GM18499 (cell line): ENCODE results near the gene ANO2.

ENCODE experiments used
- ATAC-seq: cut with Tn5 transposase; IDR thresholded peaks from one replicate; pipeline ENCODE4 v1.9.1; 2021; ENCODE audit warnings: moderate number of reproducible peaks; ENCODE audit not compliant: insufficient read depth, unreplicated experiment

ANO2 gene

DNA sequence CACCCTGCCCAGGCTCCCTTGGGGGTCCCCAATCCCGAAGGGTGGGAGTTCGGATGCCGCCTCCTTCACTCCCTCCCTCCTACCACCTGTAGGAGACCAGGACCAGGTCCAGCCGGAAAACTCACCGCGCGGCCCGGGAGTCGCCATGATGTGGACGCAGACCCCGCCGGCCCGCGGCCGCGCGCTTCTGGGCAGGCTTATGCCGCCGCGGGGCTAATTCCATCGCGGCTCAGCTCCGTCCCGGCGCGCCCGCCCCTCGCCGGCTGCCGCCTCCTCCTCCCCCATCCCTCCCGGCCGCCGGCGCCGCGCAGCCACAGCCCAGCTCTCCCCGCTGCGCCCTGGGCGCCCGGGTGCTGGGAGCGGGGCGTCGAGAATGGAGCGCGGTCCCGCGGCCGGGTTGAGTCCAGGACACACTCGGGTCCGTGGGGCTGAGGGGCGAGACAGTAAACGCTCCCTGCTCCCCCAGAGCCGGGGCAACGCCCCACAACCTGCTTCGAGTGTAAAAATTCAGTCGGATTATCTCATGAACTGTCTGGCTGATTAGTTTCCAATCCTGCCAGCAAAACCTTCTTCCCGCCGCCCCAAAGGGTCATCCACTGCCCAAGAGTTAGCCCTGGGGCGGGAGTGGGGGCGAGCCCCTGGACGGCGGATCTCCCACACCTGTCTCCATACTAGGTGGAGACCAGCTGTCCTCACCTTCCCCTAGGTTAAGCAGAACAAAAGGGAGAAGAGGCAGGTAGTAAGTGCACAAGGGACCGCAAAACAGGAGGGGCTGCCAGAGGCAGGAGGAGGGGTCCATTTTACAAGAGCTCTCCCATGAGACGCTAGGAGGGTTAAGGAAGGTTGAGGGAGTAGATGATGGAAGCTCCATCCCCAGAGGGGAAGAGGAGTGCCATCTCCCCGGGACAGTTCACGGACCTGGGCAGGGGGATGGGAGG lies at the start of gene ANO2:
Gene ANO2, minus strand, starts transcription at position 189 of the 938 bp plus-strand sequence. Its CDS starts 42 bp downstream, at position 147.
- ATAC-seq: no peak

DNA sequence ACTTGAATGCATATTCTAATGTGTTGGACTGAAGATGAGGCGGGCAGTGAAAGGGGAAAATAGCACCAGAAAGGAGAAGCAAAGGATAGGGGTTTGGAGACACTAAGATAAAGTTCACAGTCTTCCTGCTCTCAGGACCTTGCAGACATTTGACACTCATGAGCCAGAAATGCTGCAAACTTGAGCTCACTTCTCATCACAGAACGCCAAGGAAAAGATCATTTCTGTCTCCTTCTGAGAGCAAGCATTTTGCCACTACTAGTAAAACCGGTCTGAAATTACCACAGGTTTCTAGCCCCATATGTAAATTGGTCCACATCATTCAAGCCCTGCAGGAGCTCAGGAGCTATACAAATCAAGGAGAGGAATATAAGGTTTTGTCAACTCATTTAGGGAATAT lies 44.6 kb upstream of the ANO2 start:
- ATAC-seq: no peak

DNA sequence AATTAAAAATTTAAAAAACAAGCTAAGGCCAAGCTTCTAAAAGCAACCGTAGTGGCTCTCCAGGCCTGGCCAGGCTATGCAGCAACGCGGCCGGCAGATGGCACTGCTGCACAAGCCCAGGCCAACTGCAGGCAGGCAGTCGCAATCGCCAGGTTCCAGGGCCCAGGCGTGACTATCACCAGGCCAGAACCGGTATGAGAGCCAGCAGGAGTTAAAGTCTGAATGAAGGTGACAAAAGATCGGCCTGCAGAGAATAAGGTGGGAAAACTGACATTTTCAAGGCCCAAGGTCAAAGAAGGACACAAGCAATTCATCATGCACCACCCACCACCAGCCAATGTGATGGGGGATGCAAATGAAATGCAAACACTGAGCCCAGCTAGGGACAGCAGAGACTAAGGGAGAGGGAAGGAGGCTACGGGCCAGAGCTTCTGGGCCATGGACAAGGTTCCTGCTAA lies 43.6 kb upstream of the ANO2 start:
- no peak for ATAC-seq

DNA sequence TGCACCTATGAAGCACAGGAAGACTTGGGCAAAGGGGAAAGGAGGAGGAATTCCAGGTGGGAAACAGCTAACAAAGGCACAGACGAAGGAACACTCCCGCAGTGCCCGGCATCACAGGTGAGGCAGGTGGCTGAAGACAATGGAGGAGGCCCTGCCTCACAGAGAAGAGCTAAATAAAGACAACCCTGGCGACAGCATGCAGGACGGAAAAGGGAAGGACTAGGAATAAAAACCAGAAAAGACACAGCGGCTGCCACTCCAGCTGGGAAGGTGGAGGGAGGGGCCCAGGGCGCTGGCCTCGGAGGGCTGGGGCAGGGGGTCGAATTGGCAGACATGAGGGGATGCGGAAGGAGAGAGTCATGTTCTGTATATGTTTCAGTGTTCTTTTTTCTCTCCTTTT lies 43.0 kb upstream of the ANO2 start:
- no peak for ATAC-seq

DNA sequence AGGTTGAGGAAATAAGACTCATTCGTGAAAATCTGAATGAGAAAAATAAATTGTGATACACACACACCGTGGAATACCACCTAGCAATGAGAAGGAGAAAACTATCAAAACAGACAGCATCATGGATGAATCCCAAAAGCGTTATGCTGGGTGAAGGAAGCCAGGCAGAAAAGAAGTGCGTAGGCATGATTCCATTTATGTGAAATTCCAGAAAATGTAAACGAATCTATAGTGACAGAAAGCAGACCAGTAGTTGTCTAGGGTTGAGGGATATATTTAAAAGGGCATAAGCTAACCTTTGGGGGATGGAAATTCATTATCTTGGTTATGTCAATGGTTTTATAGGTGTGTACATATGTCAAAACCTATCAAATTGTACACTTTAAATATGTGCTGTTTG lies 42.5 kb upstream of the ANO2 start:
- ATAC-seq: no peak

DNA sequence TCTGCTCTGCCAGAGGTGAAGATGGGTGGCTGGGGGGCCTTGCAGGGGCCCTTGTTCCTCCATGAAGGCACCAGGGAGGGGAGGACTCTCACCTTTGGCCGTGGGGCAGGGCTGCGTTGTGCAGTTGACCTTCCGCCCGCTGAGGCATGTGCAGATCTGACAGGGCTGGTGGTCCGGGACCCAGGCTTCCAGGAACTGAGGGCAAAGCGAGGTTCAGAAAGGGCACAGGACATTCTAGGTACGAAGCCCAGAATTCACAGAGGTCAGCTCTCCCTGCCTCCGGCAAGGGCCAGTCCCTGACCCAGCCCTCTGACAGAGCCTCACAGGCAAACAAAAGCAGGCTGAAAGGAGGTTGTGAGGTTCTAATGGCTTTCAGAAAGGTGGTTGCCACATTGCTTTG lies 40.4 kb upstream of the ANO2 start:
- ATAC-seq: no peak

DNA sequence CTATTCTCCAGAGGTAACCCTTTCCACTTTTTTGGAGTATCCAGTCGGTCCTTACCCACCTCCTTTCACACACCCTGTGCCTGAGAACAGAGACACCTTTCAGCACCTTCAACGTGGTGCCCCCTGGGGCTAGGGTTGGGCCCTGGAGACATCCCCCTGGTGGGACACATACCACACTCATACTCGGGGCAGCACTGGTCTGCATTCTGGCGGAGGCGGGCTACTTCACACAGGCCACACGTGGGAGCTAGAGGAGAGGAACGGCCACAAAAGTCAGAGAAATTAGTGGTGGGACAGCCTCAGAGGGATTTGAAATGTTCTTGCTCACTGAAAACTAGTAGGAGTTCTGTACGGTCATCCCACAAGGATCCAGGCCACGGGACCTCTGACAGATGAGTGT lies 39.8 kb upstream of the ANO2 start:
- no peak for ATAC-seq

DNA sequence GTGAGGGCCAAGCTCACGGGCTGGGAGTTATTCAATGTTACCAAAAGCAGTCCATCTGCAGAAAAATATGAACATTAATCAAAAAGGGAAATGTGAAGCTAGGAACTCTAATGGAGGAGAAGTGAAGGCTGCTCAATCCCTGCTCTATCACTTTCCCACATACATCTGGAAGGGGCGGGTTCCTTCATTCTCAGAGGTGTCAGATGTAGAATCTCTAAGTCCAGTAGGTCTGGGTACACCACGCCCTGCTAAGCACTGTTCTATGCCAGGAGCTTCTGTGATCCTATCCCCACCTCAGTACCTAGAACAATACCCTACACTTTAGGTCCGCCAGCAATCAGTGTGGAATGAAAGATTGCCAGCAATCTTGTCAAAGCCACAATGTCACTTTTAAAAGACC lies 37.0 kb upstream of the ANO2 start:
- ATAC-seq: no peak

DNA sequence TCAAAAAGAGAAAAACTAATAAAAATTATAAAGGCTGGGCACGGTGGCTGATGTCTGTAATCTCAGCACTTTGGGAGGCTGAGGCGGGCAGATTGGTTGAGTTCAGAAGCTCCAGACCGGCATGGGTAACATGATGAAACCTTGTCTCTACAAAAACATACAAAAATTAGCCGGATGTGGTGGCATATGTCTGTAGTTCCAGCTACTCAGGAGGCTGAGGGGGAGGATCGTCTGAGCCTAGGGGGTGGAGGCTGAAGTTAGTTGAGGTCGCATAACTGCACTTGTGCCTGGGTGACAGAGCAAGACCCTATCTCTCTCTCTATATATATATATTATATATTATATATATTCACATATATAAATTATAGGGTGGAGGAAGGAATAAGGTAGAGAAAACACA lies 32.5 kb upstream of the ANO2 start:
- ATAC-seq: no peak

DNA sequence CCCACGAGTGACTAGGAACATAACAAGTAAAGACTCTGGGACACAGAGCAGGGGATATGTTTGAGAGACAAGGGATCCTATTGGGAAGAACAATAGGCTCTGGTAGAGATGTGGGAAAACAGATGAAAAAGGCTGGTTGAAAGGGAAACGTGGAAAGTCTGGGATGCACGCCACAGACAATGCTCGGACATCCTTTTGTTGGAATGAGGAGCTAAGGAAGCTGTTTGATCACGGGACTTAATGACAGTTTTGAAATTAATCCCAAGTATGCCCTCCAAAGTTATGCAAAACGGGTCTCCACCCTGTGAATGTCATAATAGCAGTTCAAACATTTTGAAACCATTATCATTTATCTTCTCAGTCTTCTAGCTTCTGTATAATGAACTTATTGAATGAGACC lies 31.7 kb upstream of the ANO2 start:
- no peak for ATAC-seq

DNA sequence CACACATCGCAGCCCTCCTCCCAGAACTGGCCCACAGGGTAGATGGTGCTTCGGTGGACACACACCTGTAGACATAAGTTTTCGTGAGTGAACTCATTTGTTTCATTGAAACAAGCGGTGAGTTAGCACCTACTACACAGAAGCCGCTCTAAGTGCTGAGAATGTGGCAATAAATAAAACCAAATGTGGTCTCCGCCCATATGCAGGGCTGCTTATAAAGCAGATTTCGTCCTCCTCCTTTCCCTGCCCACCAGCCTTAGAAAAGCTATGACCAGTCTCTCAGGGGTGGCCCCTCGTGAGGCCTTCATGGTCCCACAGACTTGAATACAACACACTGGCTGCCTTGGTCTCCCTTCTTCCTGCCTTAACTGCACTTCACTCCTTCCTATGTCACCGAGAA lies 31.1 kb upstream of the ANO2 start:
- ATAC-seq: no peak

DNA sequence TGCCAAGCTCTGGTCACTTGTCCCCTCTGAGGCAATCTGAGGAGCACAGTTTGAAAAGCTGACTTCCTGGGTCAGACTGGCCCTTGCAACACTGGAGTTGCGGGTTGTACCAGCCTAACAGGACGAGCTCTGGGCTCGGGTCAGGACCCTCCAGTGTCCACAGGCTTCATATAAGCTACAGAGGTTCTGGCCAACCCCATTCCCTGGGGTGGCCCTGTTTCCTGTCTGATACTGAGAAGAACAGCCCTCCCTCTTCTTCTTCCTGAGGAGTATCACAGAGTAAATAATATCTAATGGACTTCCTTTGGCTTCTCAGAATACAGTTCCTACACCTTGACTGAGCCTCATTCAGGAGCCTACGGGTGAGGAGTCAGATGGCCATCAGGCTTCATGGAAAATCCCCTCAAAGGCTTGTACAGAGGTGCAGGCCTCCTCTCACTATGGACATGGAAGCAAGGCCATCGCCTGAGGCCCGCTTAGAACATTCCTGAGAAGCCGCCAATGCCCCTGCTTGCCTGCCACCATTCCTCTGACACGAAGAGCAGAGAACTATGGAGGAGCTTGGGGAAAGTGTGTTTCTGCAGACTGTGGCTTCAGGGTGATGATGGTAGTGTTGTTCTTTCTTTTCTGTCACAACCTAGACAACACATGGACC lies 28.5 kb upstream of the ANO2 start:
- no peak for ATAC-seq

DNA sequence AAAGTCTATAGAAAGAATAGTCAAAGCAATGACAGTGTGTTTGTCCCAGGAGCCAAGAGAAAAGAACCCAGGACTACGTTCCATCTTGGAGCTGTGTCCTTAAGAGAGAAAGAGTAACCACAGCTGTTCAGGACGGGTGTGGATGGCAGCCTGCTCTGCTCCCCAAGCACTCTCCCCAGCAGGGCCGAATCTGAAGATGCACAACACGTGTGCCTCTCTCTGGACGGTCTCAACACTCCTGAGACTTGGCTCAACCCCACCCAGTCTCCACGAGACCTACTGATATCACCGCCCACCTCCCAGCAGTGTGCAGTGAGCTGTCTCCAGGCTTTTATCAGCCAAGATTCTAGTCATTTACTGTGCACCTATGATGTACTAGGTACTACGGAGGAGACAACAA lies 27.3 kb upstream of the ANO2 start:
- no peak for ATAC-seq

DNA sequence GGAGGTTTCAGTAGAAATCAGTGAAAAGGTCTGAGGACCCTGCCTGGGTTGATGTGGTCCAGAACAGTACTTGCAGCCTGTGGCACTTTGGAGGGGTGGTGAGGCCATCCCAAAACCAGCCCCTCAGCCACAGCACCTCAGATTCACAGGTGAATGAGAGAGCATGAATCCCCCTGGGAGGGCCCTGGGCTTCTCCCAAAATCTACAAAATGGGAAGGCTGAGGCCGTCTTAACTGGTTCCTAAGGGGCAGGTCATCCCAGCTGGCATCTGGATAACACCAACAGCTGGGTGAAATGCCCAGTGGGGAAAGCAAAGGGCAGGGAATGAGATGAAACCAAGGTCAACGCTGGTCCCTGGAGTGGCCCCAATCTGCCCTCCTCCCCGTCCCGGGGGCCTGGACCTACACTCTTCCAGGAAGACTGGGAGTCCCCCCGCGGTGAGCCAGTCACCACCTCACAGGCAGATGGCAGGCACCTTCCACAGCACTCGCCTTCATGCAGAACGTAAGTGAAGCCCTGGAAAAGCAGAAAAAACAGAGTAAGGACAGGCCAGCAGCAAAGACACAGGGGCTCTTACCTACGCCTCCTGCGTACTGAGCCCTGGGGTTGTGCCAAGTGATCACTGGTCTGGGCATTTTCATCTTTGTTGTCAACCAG lies 26.3 kb upstream of the ANO2 start:
- no peak for ATAC-seq

DNA sequence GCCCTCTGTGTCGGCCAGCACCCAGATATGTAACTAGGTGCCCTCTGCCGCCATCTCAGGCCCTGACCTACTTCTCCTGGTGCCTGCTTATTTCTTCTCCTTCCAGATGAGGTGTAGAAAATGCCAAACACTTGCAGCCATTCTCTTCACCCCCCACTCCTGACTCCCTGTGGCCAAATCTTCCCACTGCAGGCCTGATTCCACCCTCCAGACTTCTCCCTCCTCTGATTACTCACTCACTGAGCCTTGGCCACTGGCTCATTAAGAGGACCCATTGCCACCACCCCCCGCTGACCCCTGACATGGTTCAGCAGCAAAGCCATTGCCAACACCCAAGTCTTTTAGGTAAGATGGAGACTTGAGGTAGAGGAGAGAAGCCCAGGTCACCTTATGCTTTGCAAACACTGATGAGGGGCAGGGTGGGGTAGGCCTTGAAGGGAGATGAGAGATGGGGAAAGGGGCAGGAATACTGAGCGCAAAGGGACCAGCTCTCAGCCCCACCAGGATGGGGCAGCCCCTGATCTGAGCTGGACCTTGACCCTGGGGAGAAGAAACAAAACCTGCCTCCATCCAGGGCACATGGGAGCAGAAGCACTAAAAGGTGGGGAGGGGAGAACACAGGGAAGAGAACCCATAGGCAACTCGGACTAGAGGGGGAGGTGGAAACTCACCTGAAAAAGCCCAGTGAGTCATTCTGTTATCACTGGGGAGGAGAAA lies 25.1 kb upstream of the ANO2 start:
- no peak for ATAC-seq

DNA sequence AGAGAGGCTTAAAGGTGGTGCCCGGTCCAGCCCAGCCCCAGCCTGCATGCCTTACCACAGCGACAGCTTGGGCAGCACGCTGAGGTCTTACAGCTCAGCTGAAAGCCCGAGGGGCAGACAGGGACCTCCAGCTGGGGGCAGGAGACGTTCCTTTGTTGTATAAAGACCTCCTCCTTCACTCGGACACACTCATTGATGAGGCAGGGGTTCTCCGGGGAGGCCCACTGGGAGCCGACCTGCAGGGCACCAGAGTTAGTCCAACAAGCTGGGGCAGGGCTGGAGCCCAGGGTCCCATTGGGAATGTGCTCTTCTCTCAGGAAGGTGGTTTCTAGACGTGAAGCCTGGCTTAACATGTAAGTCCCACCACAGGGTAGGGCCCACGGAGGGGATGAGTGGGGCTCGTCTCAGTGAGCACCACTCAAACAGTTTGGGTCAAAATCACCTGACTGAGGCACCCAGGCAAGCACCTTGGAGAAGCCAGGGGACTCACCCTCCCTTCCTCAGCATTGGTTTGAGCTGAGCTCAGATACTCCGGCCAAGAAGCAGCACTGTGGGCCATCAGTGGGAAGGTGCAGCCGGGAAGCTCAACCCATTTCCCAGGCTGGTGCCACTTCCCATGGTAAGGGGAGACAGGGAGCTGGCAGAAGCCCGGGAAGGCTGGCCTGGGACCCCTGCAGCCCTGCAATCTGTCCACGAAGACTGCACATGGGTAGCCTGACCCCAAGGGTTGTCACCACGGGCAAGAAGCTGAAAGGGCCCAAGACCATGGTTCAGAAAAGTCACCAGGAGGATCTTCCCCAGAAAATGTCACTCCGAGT lies 24.3 kb upstream of the ANO2 start:
- ATAC-seq: no peak

DNA sequence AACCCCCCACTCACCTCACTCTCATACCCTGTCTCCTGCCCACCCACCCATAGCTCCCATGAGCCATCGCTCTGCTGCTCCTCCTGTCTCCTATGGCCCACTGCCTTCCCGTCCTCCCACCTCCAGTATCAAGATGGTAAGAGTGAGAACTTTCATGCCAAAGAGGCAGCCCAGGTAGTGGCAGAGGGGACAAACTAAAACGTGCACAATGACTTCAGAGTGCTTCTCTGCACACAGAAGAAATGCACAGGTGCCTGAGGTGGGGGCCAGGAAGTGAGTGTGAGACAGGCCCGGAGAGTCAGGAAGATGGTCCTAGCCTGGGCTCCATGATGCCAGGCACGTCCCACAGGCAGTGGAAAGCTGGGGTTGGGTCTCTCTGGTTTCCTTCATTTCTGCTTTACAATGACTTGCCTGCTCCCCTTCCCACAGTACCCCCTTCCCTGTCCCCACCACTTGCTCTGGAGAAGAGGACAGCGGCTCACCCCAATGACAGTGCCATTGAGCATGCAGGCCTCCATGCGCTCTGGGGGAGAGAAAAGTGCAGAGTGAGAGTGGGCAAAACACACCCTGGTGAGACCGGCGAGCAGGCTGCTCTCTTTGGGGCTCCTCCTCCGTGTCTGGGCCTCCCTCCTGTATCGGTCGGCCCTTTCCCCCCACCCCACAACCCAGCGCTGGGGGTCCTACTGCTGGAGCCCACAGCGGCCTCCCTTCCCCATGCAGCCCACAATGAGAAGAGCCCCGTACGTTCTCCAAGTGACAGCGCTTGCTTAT lies 22.8 kb upstream of the ANO2 start:
- ATAC-seq: no peak

DNA sequence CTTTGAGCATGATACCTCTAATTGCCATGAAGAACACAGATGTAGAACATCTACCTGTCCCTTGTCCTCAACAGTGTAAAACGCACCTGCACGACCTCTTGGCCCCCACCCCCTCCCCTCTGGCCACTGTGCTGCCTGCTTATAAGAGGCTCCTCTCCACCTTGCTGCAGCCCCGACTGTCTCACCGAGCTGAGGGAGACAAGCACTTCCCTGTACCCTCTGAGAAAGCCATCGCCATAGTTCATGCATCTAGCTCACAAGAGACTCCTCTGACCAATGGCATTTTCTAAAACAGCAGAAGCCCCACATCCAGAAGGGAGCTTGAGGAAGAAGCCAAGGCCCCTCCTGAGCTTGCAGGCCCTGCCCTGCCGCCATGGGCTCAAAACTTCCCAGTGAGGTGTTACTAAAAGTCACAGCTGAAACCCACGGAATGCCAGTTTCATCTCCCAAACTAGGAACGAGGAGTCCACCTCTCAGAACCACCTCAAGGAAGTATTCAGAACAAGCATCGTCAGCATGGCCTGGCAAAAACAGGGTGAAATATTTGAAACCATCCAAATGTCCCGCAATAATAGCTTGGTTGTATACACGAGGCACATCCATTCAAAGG lies 21.5 kb upstream of the ANO2 start:
- ATAC-seq: no peak

DNA sequence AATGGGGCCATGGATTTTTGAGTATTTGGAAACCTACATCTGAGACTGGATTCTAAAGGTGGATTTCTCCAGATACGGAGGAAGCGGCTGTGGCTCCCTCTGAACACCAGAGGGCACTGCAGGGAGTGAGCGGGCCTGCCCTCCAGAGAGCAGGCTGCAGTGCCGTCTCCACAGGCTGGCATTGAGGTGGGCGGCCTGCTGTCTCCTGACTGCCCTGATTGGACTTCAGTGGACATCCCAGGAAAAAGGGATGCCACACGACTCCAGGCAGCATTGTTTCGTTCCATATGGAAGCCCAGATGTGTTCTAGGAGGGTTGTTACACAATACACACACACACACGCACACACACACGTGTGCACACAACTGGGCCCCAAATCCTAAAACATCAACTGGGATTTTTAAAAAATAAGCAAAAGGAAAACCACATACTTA lies 20.9 kb upstream of the ANO2 start:
- no peak for ATAC-seq
